ENCODE data around the gene ARHGEF17. TPM values are rescaled to one million over a fixed set of nuclear protein-coding genes. Genes with fewer than 3 reads are reported as not detected.

ARHGEF17 gene
- total RNA-seq, 4 donors from 2014 or later, result 10.2 to 18.8 (median 14.7) TPM

GRCh38 chr11:73395297-73396208 lies 87.5 kb downstream of the ARHGEF17 start:
- TF ChIP-seq POLR2A (IDR thresholded peaks at IDR 0.05) (no peak), CTCF (IDR thresholded peaks at IDR 0.05) (no peak)
- peak in 1 of 2 donors; percentile 77 for DNase-seq (ENCODE audit: low spot score in 2 of 2)
- intact Hi-C loops (cut with DNase I; ENCODE audit: low total_unique reads), result no loop called here
- 76 to 84% methylated on average over 20 to 21 of the region's 22 CpGs for WGBS, 2 donors
- H3K4me3 ChIP-seq (ENCODE audit: low read depth, poor library complexity, severe bottlenecking), result no peak overlapping the region

- no peak for TF ChIP-seq CTCF (IDR thresholded peaks at IDR 0.05)
- no peak for TF ChIP-seq POLR2A (IDR thresholded peaks at IDR 0.05)
- intact Hi-C loops (cut with DNase I; ENCODE audit: low total_unique reads), result no loop called here
- H3K4me3 ChIP-seq (ENCODE audit: low read depth, poor library complexity, severe bottlenecking), result no peak overlapping the region
- WGBS, 2 donors, result 63 to 64% methylated on average over 6 of the region's 6 CpGs
- DNase-seq (ENCODE audit: low spot score in 2 of 2), result peak in 1 of 2 donors; percentile 81
Observed at GRCh38 chr11:73396251-73396930, 88.3 kb downstream of the ARHGEF17 start.

GRCh38 chr11:73396985-73397384 lies 88.9 kb downstream of the ARHGEF17 start:
- peak in 1 of 2 donors; percentile 77 for DNase-seq (ENCODE audit: low spot score in 2 of 2)
- 75 to 76% methylated on average over 7 of the region's 7 CpGs for WGBS, 2 donors
- H3K4me3 ChIP-seq (ENCODE audit: low read depth, poor library complexity, severe bottlenecking), result no peak overlapping the region
- intact Hi-C loops (cut with DNase I; ENCODE audit: low total_unique reads), result no loop called here
- no peak for TF ChIP-seq POLR2A (IDR thresholded peaks at IDR 0.05)
- TF ChIP-seq CTCF (IDR thresholded peaks at IDR 0.05), result no peak

GRCh38 chr11:73397468-73398131 lies 89.5 kb downstream of the ARHGEF17 start:
- no peak overlapping the region for H3K4me3 ChIP-seq (ENCODE audit: low read depth, poor library complexity, severe bottlenecking)
- peak in 1 of 2 donors; percentile 76 for DNase-seq (ENCODE audit: low spot score in 2 of 2)
- WGBS, 2 donors, result 88 to 93% methylated on average over 8 of the region's 8 CpGs
- intact Hi-C loops (cut with DNase I; ENCODE audit: low total_unique reads), result no loop called here
- TF ChIP-seq CTCF (IDR thresholded peaks at IDR 0.05), result no peak
- TF ChIP-seq POLR2A (IDR thresholded peaks at IDR 0.05), result no peak

- intact Hi-C loops (cut with DNase I; ENCODE audit: low total_unique reads), result no loop called here
- 72 to 74% methylated on average over 4 to 5 of the region's 5 CpGs for WGBS, 2 donors
- H3K4me3 ChIP-seq (ENCODE audit: low read depth, poor library complexity, severe bottlenecking), result no peak overlapping the region
Observed at GRCh38 chr11:73398132-73398526, 90.1 kb downstream of the ARHGEF17 start.

More at GRCh38 chr11:73398132-73398526, 90.1 kb downstream of the ARHGEF17 start:
- no peak for DNase-seq (ENCODE audit: low spot score in 2 of 2)
- TF ChIP-seq POLR2A (IDR thresholded peaks at IDR 0.05) (no peak), CTCF (IDR thresholded peaks at IDR 0.05) (no peak)

All from lower leg skin (tissue), 4 donors.